GM23248 (cell line): ENCODE measurements around the gene CFAP65. TPM values are rescaled to one million over a fixed set of nuclear protein-coding genes. Genes with fewer than 3 reads are reported as not detected.

Source experiments
- DNase-seq: peaks from one replicate; pipeline ENCODE4 v3.0.0-alpha.2; 2015
- H2AFZ ChIP-seq: fragments of 200-600 bp; sonication (generic); 2 replicates; pipeline ENCODE4 v1.6.1; 2016; ENCODE audit warnings: antibody characterized with exemption
- H3F3A ChIP-seq: fragments of 200-600 bp; sonication (generic); 2 replicates; pipeline ENCODE4 v1.6.1; 2016; ENCODE audit warnings: mild to moderate bottlenecking, antibody characterized with exemption, mixed run types; ENCODE audit not compliant: insufficient read depth
- H3K27ac ChIP-seq: fragments of 200-600 bp; sonication (generic); 2 replicates; pipeline ENCODE4 v1.5.1; 2016; ENCODE audit warnings: mild to moderate bottlenecking
- H3K27me3 ChIP-seq: fragments of 200-600 bp; sonication (generic); replicated peaks from 2 replicates; pipeline ENCODE4 v1.6.1; 2016; ENCODE audit warnings: mild to moderate bottlenecking; ENCODE audit not compliant: insufficient read depth
- H3K36me3 ChIP-seq: fragments of 200-600 bp; sonication (generic); 2 replicates; pipeline ENCODE4 v1.6.1; 2016; ENCODE audit warnings: low read depth, mild to moderate bottlenecking
- H3K4me1 ChIP-seq: fragments of 200-600 bp; sonication (generic); 2 replicates; pipeline ENCODE4 v1.6.1; 2016; ENCODE audit warnings: mild to moderate bottlenecking; ENCODE audit not compliant: insufficient read depth
- H3K4me2 ChIP-seq: fragments of 200-600 bp; sonication (generic); one replicate; pipeline ENCODE4 v1.6.1; 2016; ENCODE audit warnings: mild to moderate bottlenecking; ENCODE audit not compliant: unreplicated experiment
- H3K4me3 ChIP-seq: fragments of 200-600 bp; sonication (generic); 2 replicates; pipeline ENCODE4 v1.5.1; 2016; ENCODE audit warnings: mild to moderate bottlenecking
- H3K79me2 ChIP-seq: fragments of 200-600 bp; sonication (generic); 2 replicates; pipeline ENCODE4 v1.6.1; 2016; ENCODE audit warnings: mild to moderate bottlenecking; ENCODE audit not compliant: insufficient read depth
- H3K9ac ChIP-seq: fragments of 200-600 bp; sonication (generic); 2 replicates; pipeline ENCODE4 v1.6.1; 2016; ENCODE audit warnings: mild to moderate bottlenecking
- H3K9me2 ChIP-seq: fragments of 200-600 bp; sonication (generic); 2 replicates; pipeline ENCODE4 v1.6.1; 2016; ENCODE audit warnings: mixed run types, mild to moderate bottlenecking, moderate library complexity; ENCODE audit not compliant: insufficient read depth
- H3K9me3 ChIP-seq: fragments of 200-600 bp; sonication (generic); one replicate; pipeline ENCODE4 v1.6.1; 2017; ENCODE audit warnings: low read depth
- H4K20me1 ChIP-seq: fragments of 200-600 bp; sonication (generic); 2 replicates; pipeline ENCODE4 v1.6.0; 2016; ENCODE audit not compliant: insufficient read depth
- EZH2 ChIP-seq: fragments of 200-600 bp; sonication (generic); IDR thresholded peaks from 2 replicates; pipeline ENCODE4 v1.6.1; 2018; ENCODE audit warnings: antibody characterized with exemption, mild to moderate bottlenecking; ENCODE audit not compliant: insufficient read depth, poor library complexity, severe bottlenecking
- EZH2phosphoT487 ChIP-seq: fragments of 200-600 bp; sonication (generic); IDR thresholded peaks from 2 replicates; pipeline ENCODE4 v1.6.1; 2018; ENCODE audit warnings: antibody characterized with exemption, moderate library complexity, mild to moderate bottlenecking, low read depth; ENCODE audit not compliant: insufficient read depth
- WGBS, 2 experiments: methylation state at CpG; one replicate each; pipeline ENCODE4 v1.1.6; 2015 to 2017; ENCODE audit warnings: low lambda C conversion rate in 2 of 2, low coverage in 1 of 2; ENCODE audit errors: missing lambda C conversion rate in 2 of 2; 5-methylcytosine and 5-hydroxymethylcytosine counted together
- in situ Hi-C: fragments of 300-500 bp; cut with MboI; formaldehyde crosslinking; loops from 2 replicates; pipeline ENCODE4 v1.15.0; 2020
- polyA plus RNA-seq: library from polyadenylated mRNA; unstranded; fragments of >200 nt; fragmentation: Nextera tagmentation; extraction: Ambion mirVana; gene quantifications from 2 replicates; pipeline ENCODE4 v1.2.1, GENCODE V29; 2016
- total RNA-seq: library from RNA; depleted of rRNA; stranded (reverse); fragments of >200 nt; shearing (Covaris generic); gene quantifications from 2 replicates; pipeline ENCODE4 v1.2.3, GENCODE V29; 2014

CFAP65 gene
- total and polyA plus RNA-seq, 2 experiments from 2014 or later: 0.08 TPM; not detected in 1

DNA sequence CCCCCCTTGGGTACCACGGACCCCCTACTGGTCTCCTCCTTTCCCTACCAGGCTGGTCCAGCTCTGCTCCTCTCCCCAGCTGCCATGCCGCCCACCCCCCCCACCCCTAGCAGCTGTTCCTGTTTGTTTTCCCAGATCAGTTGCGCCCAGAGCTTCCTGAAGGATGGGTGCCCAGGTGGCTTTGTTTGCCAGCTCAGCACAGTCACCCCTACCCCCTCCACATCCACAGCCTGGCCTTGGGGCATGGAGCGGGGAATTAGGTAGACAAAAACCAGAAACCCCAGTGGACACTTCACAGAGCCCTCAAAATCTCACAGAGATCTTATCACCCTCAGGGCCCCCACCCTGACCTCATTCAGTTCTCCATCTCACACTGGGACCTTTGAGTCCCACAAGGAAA is 44.4 kb downstream of the CFAP65 start:
- H3K79me2 ChIP-seq: no peaks in the 10 kb centered on the region
- no peaks in the 10 kb centered on the region for H3K36me3 ChIP-seq
- TF ChIP-seq EZH2phosphoT487: no peak
- TF ChIP-seq EZH2: no peak
- no peaks in the 10 kb centered on the region for H3K9me2 ChIP-seq
- no peak overlapping the region for H3K27ac ChIP-seq
- no peaks in the 10 kb centered on the region for H4K20me1 ChIP-seq
- H3F3A ChIP-seq: no peaks in the 10 kb centered on the region
- H3K4me2 ChIP-seq: no peak overlapping the region
- in situ Hi-C loops: no loop called here
- H3K4me1 ChIP-seq: no peaks in the 10 kb centered on the region
- no peak overlapping the region for H3K4me3 ChIP-seq
- no peaks in the 10 kb centered on the region for H3K9me3 ChIP-seq
- WGBS, 2 experiments: 54 to 100% methylated on average over 1 to 4 of the region's 4 CpGs
- H2AFZ ChIP-seq: no peak overlapping the region
- no peak for DNase-seq
- H3K27me3 ChIP-seq: peaks cover 59% of the 10 kb centered on the region
- no peak overlapping the region for H3K9ac ChIP-seq

DNA sequence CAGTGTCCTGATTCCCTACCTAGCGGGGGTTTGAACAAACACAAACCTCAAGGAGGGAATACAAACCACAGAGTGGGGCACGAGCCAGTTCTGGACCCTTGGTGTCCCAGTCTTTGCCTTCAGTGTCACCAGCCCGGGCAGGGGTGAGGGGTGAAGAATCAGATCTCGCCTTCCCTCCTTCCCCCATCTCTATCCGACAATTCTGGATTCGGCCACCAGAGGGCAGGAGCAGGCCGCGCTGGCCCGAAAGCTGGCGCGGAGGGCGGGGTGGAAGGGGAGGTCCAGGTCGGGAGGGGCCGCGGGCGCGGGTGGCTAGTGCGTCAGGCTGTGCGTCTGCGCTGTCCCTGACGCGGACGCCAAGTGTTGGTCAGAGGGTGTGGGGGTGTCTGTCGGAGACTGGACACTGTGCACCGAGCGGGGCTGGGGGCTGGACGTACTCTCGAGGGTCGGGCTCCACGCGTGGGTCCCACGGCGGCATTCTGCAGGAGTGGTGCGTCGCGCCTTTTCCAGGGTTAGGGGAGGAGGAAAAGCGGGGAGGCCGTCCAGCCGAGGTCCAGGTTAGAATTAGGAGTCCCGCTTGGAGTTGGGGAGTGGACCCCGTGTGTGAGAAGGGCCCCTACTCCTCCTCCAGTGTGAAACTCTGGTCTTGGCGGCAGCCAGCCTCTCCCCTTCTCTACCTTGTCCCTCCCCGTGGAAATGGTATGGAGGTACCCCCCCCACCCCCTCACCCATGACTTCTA is 45.2 kb downstream of the CFAP65 start:
- WGBS, 2 experiments: 4 to 8% methylated on average over 27 to 43 of the region's 43 CpGs
- Histone ChIP-seq H3K27me3 (peaks cover 61% of the 10 kb centered on the region), H3K27ac (no peak overlapping the region), H3K4me3 (peak overlapping the region; percentile 52), H3K9ac (peak overlapping the region; percentile 22; the same call in 1 of the 2 replicates), H2AFZ (peak overlapping the region; percentile 72), H3K79me2 (no peaks in the 10 kb centered on the region), H3K9me3 (no peaks in the 10 kb centered on the region), H3F3A (no peaks in the 10 kb centered on the region), H3K9me2 (no peaks in the 10 kb centered on the region), H3K4me2 (peak overlapping the region; percentile 39), H3K4me1 (no peaks in the 10 kb centered on the region), H4K20me1 (no peaks in the 10 kb centered on the region), H3K36me3 (no peaks in the 10 kb centered on the region)
- in situ Hi-C loops: no loop called here
- TF ChIP-seq EZH2phosphoT487: no peak
- no peak for TF ChIP-seq EZH2
- DNase-seq: peak; percentile 96

DNA sequence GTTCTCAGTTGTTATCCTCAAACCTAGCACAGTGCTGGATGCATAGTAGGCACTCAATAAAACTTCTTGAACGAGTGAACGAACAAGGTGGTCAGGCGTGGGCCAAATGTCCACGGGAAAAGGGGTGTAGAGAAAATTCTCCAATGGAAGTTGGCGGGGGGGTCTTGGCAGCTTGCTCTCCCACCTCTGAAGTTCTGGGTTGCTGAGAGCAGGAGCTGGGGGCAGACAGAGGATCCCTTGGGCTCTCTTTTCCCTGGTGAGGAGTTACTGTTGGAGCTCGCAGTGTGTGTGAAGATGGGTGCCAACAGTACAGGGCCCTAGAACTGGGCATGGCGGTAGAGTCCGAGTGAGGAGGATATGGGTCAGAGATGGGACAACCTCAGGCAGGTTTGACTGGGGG is 45.8 kb downstream of the CFAP65 start:
- Histone ChIP-seq H3K27ac (no peak overlapping the region), H3K79me2 (no peaks in the 10 kb centered on the region), H4K20me1 (no peaks in the 10 kb centered on the region), H3K4me1 (no peaks in the 10 kb centered on the region), H3K4me2 (no peak overlapping the region), H3K9me3 (no peaks in the 10 kb centered on the region), H2AFZ (no peak overlapping the region), H3K4me3 (no peak overlapping the region), H3K9ac (no peak overlapping the region), H3K9me2 (no peaks in the 10 kb centered on the region), H3K27me3 (peaks cover 61% of the 10 kb centered on the region), H3F3A (no peaks in the 10 kb centered on the region), H3K36me3 (no peaks in the 10 kb centered on the region)
- in situ Hi-C loops: no loop called here
- TF ChIP-seq EZH2phosphoT487: no peak
- TF ChIP-seq EZH2: no peak
- 18 to 31% methylated on average over 8 of the region's 8 CpGs for WGBS, 2 experiments
- no peak for DNase-seq

DNA sequence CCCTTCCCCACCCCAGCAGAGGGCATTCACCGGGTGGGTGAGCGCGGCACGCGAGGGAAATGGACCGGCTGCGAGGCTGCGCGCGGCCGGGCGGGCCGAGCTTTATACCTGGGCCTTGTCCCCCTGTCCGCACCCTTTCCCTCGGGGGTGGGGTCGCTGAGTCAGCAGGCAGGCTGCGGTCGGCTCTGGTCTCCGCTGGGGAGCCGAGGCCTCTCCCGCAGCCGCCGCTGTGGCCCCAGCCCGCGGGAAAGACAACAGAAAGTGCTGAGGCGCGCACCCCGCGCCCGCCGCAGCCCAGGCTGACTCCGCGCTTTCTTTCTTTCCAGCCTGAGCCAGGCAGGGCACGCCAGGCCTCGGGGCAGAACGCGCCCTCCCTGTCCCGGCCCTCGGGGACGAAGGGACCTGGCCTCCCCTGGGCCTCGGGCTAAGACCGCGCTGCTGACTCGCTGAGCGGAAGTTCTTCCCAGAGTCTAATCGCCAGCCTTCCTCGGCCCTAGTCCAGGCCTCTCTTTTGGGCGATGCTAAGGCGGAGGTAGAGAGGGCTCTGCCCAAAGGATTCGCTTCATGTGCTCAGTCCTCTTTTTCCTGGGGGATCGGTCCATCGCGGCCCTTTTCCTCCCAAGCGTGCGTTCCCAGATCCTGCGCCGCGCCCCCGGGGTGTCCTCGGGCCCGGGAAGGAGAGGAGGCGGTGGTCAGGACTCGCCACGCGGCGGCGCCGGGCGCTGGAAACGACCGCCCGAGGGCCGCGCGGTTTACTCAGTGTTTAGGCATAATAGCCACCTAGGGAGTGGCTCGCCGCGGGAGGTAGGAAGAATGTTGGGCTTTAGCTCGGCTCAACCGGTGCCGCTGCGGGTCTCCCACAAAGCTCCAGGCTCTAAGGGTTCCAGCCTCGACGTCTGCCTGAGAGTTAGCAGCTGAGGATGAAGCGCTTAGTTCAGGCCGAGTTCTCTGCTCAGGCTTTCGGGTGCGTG is 47.7 kb downstream of the CFAP65 start, which contains the start of gene CRYBA2:
Gene CRYBA2, minus strand, starts transcription at position 78 of the 971 bp plus-strand sequence. CDS start 246 bp downstream, outside the sequence.
- Histone ChIP-seq H3K79me2 (no peaks in the 10 kb centered on the region), H3K4me1 (no peaks in the 10 kb centered on the region), H3F3A (no peaks in the 10 kb centered on the region), H3K27me3 (peaks cover 68% of the 10 kb centered on the region), H3K9me2 (no peaks in the 10 kb centered on the region), H3K4me3 (peak within 1 kb of the TSS; percentile 62), H3K9ac (peak within 1 kb of the TSS; percentile 27; the same call in 1 of the 2 replicates), H3K27ac (no peak within 1 kb of the TSS), H3K9me3 (no peaks in the 10 kb centered on the region), H3K36me3 (no peaks in the 10 kb centered on the region), H4K20me1 (no peaks in the 10 kb centered on the region), H2AFZ (peak within 1 kb of the TSS; percentile 42; the same call in 1 of the 2 replicates), H3K4me2 (peak within 1 kb of the TSS; percentile 70)
- in situ Hi-C loops: no loop called here
- peak; percentile 59 for DNase-seq
- 3% methylated on average over 72 to 87 of the region's 88 CpGs for WGBS, 2 experiments
- TF ChIP-seq EZH2: peak; percentile 75
- no peak for TF ChIP-seq EZH2phosphoT487
